ENCODE data around the gene HUS1.
A peak's percentile ranks its signal among the peaks of the same experiment; 100 is the strongest.
"Not testable (repeated sequence)": the region's sequence is repeated elsewhere in the genome, so short reads cannot be mapped to it uniquely, and the experiment has no call there.

The HUS1 gene

DNA sequence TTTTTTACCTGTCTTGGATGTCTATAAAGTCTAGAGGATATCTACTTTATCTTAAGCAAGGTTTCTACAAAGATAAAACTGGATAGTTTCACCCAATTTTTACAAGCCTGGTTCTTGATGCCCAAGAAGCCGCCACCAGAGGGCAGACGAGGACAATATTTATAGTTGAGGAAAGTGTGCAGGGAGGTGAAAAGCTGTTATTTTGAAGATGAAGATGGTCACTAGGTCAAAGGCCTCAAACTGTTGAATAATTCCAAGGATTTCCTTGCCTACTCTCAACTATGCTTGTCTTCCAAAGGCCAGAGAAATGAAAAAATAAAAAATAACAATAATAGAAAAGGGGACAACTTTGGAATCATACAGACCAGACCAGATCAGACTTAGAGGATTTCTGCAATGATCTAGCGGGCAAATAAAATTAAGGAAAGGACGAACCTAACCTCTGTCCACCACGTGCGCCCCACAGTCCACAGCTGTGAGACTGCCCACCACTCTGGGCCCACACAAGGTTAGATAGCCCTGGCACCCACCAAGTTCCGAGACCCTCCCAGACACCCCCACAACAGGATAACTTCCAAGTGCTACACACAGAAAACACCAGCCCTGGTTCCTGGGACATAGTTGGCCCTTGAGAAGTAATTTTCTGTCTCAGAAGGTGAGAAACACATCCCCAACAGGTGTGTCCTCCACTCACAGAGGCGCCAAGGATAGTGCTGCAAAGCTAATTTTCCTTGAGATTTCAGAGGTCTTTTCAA, 34.0 kb downstream of the HUS1 start:
- WGBS, 2 experiments (ENCODE audit: insufficient coverage in 2 of 2), result 52 to 58% methylated on average over 4 to 7 of the region's 8 CpGs
- H3K36me3 ChIP-seq (ENCODE audit: control insufficient read depth, insufficient read depth, low read length), result no peaks in the 10 kb centered on the region
- no peak overlapping the region for H3K27ac ChIP-seq (ENCODE audit: low read depth, low read length, severe bottlenecking)
- H3K4me1 ChIP-seq (ENCODE audit: control insufficient read depth, insufficient read depth, low read length, poor library complexity, severe bottlenecking), result peaks cover 33% of the 10 kb centered on the region
- no peaks in the 10 kb centered on the region for H3K9me3 ChIP-seq (ENCODE audit: control insufficient read depth, low read length)
- no peak overlapping the region for H3K4me3 ChIP-seq (ENCODE audit: extremely low read depth, insufficient read depth, low read length, poor library complexity, severe bottlenecking)

DNA sequence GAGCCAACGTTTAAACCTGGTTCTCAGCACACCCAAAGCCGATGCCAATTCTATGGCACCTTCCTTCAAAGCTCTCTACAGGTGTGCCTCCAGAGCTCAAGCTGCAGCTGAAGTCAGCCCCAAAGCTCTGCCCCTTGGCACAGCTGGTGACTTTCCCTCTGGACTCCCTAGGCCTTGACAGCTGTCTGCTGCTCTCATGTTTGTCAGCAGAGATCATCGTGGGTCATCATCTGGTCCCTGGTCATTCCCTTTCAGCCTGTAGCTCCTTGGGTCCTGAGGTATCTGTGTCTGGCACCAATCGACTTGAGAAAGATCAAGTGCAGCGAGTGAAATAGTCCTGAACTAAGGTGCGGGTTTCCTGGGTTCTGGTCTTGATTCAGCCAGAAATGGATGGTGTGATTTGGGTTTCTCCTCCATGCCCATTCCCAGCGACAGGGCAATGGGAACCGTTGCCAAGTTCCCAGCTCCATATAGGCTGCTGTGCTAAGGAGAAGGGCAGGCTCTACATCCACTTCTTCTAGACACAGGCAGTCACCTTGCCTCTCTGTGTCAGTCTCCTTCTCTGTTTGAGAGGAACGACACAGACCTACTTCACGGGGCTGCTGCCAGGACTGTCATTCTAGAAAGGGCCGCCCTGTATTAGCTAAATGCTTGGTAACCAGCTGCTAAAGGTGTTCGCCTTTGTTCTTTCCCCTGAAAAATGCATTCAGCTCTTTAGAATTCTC, 34.7 kb downstream of the HUS1 start:
- H3K27ac ChIP-seq (ENCODE audit: low read depth, low read length, severe bottlenecking), result no peak overlapping the region
- no peak overlapping the region for H3K4me3 ChIP-seq (ENCODE audit: extremely low read depth, insufficient read depth, low read length, poor library complexity, severe bottlenecking)
- 80 to 86% methylated on average over 5 to 11 of the region's 12 CpGs for WGBS, 2 experiments (ENCODE audit: insufficient coverage in 2 of 2)
- no peaks in the 10 kb centered on the region for H3K36me3 ChIP-seq (ENCODE audit: control insufficient read depth, insufficient read depth, low read length)
- peaks cover 37% of the 10 kb centered on the region for H3K4me1 ChIP-seq (ENCODE audit: control insufficient read depth, insufficient read depth, low read length, poor library complexity, severe bottlenecking)
- no peaks in the 10 kb centered on the region for H3K9me3 ChIP-seq (ENCODE audit: control insufficient read depth, low read length)

DNA sequence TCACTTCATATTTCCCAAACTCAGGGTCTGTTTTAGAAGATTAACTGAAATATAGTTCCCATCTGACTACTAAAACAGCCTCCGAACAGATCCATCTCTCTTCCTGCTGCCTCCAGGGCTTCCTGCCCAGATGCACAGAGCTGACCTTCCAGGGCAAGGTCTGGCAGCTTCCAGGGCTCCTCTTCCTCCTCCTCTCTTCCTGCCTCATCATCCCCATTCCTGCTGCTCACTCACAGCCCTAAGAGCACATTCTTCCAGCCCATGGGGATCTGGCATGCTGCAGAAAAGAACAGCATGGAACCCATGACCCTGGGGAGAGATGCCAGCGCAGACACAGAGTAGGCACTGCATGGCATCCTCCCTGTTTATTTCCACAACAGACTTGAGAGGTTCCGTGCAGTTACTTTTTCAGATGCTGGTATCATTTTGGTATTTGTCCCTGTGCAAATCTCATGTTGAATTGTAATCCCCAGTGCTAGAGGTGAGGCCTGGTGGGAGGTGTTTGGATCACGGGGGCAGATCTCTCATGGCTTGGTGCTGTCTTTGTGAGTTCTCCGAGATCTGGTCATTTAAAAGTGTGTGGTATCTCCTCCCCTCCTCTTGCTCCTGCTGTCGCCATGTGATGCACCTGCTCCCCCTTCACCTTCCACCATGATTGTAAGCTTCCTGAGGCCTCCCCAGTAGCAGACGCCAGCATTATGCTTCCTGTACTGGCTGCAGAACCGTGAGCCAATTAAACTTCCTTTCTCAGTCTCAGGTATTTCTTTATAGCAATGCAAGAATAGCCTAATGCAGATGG, 35.5 kb downstream of the HUS1 start:
- peaks cover 37% of the 10 kb centered on the region for H3K4me1 ChIP-seq (ENCODE audit: control insufficient read depth, insufficient read depth, low read length, poor library complexity, severe bottlenecking)
- 87 to 97% methylated on average over 4 to 5 of the region's 8 CpGs for WGBS, 2 experiments (ENCODE audit: insufficient coverage in 2 of 2)
- no peaks in the 10 kb centered on the region for H3K9me3 ChIP-seq (ENCODE audit: control insufficient read depth, low read length)
- no peak overlapping the region for H3K4me3 ChIP-seq (ENCODE audit: extremely low read depth, insufficient read depth, low read length, poor library complexity, severe bottlenecking)
- H3K36me3 ChIP-seq (ENCODE audit: control insufficient read depth, insufficient read depth, low read length), result no peaks in the 10 kb centered on the region
- H3K27ac ChIP-seq (ENCODE audit: low read depth, low read length, severe bottlenecking), result no peak overlapping the region

DNA sequence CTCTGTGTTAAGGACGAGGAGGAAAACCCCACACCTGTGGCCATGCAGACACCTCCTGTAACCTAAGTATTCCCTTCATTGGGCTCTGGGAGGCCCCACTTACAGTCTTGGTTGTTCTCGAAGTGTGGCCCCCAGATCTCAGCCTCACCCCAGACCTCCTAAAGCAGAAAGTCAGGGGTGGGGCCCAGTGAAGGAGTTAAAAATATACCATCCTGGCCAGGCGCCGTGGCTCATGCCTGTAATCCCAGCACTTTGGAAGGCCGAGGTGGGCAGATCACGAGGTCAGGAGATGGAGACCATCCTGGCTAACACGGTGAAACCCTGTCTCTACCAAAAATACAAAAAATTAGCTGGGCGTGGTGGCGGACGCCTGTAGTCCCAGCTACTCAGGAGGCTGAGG, 36.8 kb downstream of the HUS1 start:
- 97% methylated on average over 4 of the region's 10 CpGs; no CpG with 5 or more reads in 1 of the 2 experiments for WGBS, 2 experiments (ENCODE audit: insufficient coverage in 2 of 2)
- peaks cover 33% of the 10 kb centered on the region for H3K4me1 ChIP-seq (ENCODE audit: control insufficient read depth, insufficient read depth, low read length, poor library complexity, severe bottlenecking)
- not testable (repeated sequence) for H3K4me3 ChIP-seq (ENCODE audit: extremely low read depth, insufficient read depth, low read length, poor library complexity, severe bottlenecking); H3K36me3 ChIP-seq (ENCODE audit: control insufficient read depth, insufficient read depth, low read length); H3K27ac ChIP-seq (ENCODE audit: low read depth, low read length, severe bottlenecking); H3K9me3 ChIP-seq (ENCODE audit: control insufficient read depth, low read length)

DNA sequence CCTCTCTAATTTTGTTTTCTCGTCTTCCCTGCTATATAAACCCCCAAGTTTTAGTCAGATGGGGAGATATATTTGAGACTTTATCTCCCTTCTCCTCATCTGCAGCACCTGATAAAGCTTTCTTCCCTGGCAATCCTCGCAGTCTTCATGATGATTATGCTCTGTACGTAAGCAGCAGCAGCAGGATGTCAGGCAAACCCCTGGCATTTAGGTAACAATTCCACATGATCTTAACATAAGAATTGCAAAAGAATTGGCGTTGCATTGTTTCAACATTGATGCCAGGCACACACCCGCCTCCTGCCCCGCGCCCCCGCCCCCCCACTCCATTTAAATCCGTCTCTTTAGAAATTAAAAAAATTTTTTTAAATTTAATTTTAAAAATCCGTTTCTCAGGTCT, 37.3 kb downstream of the HUS1 start:
- Histone ChIP-seq H3K36me3 (ENCODE audit: control insufficient read depth, insufficient read depth, low read length) (no peaks in the 10 kb centered on the region), H3K4me3 (ENCODE audit: extremely low read depth, insufficient read depth, low read length, poor library complexity, severe bottlenecking) (no peak overlapping the region), H3K27ac (ENCODE audit: low read depth, low read length, severe bottlenecking) (no peak overlapping the region), H3K9me3 (ENCODE audit: control insufficient read depth, low read length) (no peaks in the 10 kb centered on the region), H3K4me1 (ENCODE audit: control insufficient read depth, insufficient read depth, low read length, poor library complexity, severe bottlenecking) (peaks cover 33% of the 10 kb centered on the region)
- WGBS, 2 experiments (ENCODE audit: insufficient coverage in 2 of 2), result 80 to 100% methylated on average over 2 of the region's 10 CpGs

DNA sequence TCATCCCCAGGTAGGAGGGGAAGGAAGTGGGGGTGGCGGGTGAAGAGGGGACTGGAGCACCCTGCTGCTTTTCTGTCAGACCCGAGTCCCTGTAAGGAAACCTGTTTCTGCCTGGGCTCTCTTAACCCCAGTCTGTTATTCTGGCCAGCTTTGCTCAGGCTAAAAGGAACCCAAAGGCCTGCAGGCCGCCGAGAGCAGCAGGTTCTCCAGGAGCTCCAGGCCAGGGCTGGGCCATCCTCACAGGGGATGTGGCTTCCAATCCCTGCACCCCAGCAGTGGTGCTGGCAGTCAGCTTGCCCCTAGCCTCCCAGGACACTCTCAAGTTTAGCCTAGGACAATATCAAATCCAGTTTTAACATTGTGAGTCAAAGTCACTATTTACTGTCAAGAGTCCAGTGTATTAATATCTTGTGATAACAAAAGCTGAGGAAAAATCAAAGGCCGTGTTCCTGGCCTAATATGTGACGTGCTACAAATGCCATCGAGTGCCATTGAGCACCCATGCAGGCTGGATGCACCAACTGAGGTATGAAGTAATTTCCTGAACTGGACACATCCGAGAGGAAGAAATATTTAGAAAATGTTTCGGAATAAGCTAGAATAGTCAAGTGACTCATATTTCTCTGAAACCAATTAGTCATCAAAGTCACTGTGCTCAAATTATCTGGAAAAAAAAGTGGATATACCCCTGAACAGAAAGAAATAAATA, 38.1 kb downstream of the HUS1 start:
- Histone ChIP-seq H3K27ac (ENCODE audit: low read depth, low read length, severe bottlenecking) (peak overlapping the region; percentile 53), H3K9me3 (ENCODE audit: control insufficient read depth, low read length) (no peaks in the 10 kb centered on the region), H3K36me3 (ENCODE audit: control insufficient read depth, insufficient read depth, low read length) (no peaks in the 10 kb centered on the region), H3K4me3 (ENCODE audit: extremely low read depth, insufficient read depth, low read length, poor library complexity, severe bottlenecking) (no peak overlapping the region), H3K4me1 (ENCODE audit: control insufficient read depth, insufficient read depth, low read length, poor library complexity, severe bottlenecking) (peaks cover 33% of the 10 kb centered on the region)
- 78 to 83% methylated on average over 6 of the region's 9 CpGs for WGBS, 2 experiments (ENCODE audit: insufficient coverage in 2 of 2)

DNA sequence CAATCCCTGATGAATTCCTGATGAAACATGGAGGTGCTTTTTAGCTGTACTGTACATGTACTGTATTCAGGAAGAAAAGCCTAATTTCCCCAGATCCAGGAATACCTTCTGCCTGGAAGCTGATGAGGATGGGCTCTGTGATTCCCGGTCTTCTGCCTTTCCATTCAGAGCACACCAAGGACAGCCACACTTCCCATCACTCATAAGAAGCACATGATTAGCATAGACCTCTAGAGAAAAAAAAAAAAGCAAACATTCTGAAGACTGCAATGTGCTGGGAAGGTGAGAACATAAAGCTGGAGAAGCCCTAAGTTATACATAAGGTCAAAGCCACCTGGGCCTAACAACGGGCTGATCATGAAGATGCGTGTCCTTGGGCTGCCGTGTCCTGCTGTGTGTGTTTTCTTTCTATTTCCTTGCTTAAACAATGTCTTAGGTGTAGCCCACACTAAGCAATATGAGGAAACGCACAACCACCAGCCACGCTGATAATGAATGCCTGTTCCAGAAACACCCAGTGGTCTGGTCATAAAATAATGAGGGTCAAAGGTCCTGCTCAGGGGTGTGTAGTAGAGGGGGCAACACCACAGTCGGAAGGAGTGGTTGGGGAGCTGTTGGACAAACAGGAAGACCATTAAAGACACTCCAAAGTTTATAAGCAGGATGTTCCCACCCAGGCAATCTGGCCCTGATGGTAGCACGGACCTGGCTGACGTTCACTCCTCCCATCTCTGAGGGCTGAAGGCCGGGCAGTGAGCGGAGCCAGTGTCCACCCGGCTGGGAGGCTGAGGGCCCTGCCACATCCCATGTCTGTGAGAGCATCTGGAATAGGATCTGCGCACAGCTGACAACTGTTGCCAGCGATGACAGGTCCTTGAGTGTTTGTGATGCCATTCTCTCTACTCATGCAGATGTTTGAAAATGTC, 39.1 kb downstream of the HUS1 start:
- no peak overlapping the region for H3K4me3 ChIP-seq (ENCODE audit: extremely low read depth, insufficient read depth, low read length, poor library complexity, severe bottlenecking)
- peak overlapping the region; percentile 53 for H3K27ac ChIP-seq (ENCODE audit: low read depth, low read length, severe bottlenecking)
- H3K36me3 ChIP-seq (ENCODE audit: control insufficient read depth, insufficient read depth, low read length), result no peaks in the 10 kb centered on the region
- H3K4me1 ChIP-seq (ENCODE audit: control insufficient read depth, insufficient read depth, low read length, poor library complexity, severe bottlenecking), result peaks cover 33% of the 10 kb centered on the region
- 81 to 86% methylated on average over 9 to 11 of the region's 14 CpGs for WGBS, 2 experiments (ENCODE audit: insufficient coverage in 2 of 2)
- H3K9me3 ChIP-seq (ENCODE audit: control insufficient read depth, low read length), result no peaks in the 10 kb centered on the region

DNA sequence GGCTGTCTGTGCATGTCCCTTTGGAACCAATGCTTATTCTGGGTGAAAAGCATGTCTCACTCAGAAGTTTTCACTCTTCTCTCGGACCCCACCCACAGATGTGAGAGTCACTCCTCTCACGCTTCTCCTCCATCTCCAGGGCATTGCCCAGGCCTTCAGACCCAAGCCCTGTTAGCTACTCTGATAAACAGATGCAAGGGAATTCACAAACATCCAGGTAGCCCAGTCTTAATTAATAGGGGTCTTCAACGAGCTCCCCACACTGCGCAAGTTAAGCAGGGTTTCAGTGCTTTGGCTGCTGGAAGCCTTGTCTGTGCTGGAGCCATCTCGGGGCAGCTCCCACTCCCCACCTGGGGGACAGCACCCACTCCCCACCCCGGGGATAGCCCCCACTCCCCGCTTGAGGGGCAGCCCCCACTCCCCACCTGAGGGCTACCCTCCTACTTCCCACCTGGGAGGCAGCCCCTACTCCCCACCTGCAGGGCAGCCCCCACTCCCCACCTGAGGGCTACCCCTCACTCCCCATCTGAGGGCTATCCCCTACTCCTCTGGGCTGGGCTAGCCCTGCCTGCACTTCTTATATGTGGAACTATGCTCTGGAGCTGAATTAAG, 39.9 kb downstream of the HUS1 start:
- Histone ChIP-seq H3K4me3 (ENCODE audit: extremely low read depth, insufficient read depth, low read length, poor library complexity, severe bottlenecking) (no peak overlapping the region), H3K9me3 (ENCODE audit: control insufficient read depth, low read length) (no peaks in the 10 kb centered on the region), H3K36me3 (ENCODE audit: control insufficient read depth, insufficient read depth, low read length) (no peaks in the 10 kb centered on the region), H3K4me1 (ENCODE audit: control insufficient read depth, insufficient read depth, low read length, poor library complexity, severe bottlenecking) (peaks cover 30% of the 10 kb centered on the region), H3K27ac (ENCODE audit: low read depth, low read length, severe bottlenecking) (no peak overlapping the region)
- WGBS, 2 experiments (ENCODE audit: insufficient coverage in 2 of 2), result 91 to 98% methylated on average over 5 to 6 of the region's 7 CpGs

DNA sequence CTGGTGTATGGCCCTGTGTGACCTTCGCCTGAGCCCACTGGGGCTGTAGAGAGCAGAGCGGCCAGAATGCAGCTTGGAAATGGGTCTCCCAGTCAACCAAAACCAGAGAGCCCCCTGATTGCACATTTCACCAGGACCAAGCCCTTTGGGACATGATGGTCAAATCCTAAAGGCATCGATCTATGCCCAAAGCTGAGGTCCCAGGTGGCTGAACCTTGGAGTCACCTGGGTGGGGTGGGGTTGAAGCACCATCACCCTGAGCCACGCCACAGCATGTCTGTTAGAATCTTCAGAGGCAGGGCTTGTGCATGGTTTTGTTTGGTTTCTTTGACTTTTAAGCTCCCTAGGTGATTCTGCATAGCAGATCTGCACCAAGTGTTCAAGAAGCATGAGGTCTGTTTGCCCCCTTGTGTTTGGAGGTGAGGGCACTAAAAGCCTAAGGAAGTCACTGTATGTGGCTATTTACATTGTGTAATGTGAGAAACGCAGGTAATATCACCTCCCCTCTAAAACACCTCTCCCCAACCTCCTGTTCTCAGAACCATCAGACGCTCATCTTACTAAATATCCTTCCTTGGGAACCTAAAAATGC, 40.7 kb downstream of the HUS1 start:
- H3K27ac ChIP-seq (ENCODE audit: low read depth, low read length, severe bottlenecking), result no peak overlapping the region
- no peaks in the 10 kb centered on the region for H3K36me3 ChIP-seq (ENCODE audit: control insufficient read depth, insufficient read depth, low read length)
- H3K9me3 ChIP-seq (ENCODE audit: control insufficient read depth, low read length), result no peaks in the 10 kb centered on the region
- H3K4me3 ChIP-seq (ENCODE audit: extremely low read depth, insufficient read depth, low read length, poor library complexity, severe bottlenecking), result no peak overlapping the region
- H3K4me1 ChIP-seq (ENCODE audit: control insufficient read depth, insufficient read depth, low read length, poor library complexity, severe bottlenecking), result peaks cover 28% of the 10 kb centered on the region
- 84 to 93% methylated on average over 3 to 4 of the region's 6 CpGs for WGBS, 2 experiments (ENCODE audit: insufficient coverage in 2 of 2)

Measured in mesodermal cell (in vitro differentiated cells).